ENCODE data around the gene SLC66A1.

SLC66A1 gene

DNA sequence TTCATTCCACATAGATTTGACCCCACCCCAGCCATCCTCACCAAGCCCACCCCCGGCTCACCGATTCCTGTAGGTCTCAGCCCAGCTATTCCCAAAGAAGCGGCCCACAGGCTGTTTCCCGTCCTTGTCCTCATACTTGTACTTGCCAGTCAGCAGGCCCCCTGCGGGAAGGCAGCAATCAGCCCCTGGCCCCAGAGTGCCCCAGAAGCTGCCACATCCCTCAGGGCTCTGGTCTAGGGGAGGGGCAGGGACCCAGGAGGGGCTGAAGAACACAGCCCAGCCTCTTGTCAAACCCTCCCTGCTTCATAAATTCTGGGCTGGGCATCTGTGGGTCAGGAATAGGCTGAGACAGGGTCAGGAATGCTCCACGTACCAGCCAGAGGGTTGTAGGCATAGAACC, 5.2 kb upstream of the SLC66A1 start:
- DNase-seq, result no peak

GRCh38 chr1:19307794-19308508, 4.2 kb upstream of the SLC66A1 start:
- DNase-seq, result no peak

DNA sequence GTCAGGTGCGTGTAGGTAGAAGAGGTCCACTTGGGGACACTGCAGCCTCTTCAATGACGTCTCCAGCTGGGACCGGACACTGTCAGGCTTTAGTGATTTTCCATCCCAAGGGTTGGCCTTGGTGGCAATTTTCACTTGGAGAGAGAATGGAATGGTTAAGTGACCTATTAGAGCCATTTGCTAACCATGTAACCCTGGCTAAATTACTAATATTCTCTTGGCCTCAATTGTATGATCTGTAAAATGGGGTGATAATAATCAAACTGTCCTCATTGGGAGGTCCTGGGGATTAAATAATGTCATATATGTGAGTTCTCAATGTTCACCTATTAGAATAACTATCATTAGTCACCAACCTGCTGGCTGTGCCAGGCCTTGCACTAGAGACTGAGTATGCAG, 3.6 kb upstream of the SLC66A1 start:
- DNase-seq, result no peak

DNA sequence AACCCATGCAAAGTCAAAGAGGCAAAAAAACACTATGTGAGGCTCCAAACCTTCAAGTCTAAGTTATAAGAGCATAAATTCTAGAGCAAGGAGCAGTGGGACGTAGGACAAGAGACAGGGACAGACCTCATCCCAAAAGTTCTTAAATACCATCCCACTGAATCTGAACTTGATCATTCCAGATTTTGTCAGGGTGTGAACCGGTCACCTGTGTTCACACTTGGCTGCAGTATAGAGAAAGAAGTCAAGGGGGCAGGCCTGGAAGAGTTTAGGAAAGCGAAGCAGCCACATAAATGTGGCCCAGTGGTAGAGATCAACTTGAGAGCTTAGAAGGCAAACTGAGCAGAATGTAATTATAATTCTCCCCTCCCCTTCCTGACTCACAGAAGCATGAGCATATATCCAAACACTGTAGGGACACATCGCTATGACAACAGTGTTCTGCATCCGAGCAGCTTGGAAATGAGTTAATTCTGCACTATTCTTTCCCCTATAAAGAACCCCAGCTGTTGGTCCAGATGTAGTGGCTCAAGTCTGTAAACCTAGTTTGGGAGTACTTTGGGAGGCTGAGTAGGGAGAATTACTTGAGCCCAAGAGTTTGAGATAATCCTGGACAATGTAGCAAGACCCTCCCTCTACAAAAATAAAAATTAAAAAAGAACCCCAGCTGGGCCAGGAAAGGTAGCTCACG, 2.9 kb upstream of the SLC66A1 start:
- DNase-seq, result no peak

GRCh38 chr1:19310061-19310460, 2.1 kb upstream of the SLC66A1 start:
- no peak for DNase-seq

DNA sequence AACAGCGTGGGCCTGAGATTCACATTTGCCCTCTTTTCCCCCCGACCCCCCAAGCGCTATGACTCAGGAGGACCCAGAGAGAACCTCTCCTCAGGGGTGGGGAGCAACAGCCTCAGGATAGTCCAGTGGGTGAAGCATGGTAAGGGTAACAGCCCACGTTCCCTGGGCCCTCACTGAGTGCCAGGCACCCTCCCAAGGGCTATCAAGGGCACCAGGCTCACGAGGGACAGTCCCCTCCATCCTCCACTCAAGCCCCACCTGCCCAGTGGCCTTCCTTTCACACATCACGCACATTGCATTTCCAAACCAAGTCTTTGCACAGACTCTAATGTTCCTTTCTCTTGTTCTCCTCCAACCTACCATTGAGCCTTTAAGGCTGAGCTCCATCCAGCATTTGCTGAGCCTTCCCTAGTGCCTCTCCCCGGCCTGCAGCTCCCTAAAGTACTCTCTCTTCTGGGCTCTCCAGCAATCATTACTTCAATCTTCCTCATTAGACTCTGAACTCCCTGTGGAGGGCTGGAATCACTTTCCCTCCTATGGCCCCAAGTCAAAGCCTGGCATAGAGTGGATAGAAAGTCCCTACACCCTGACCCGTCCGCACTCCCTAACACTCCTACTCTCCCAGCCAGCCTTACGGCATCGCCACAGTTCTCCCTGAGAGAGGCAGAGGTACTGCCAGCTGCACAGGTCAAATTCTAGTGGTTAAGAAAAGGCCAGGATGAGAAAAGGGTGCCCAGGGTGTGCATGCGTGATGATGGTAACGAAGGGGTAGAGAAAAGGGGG, 1.2 kb upstream of the SLC66A1 start:
- no peak for DNase-seq

- DNase-seq, result no peak
These were observed 609 bp upstream of the SLC66A1 start for GRCh38 chr1:19311503-19311930.

GRCh38 chr1:19312782-19313635, 883 bp downstream of the SLC66A1 start:
- no peak for DNase-seq

DNA sequence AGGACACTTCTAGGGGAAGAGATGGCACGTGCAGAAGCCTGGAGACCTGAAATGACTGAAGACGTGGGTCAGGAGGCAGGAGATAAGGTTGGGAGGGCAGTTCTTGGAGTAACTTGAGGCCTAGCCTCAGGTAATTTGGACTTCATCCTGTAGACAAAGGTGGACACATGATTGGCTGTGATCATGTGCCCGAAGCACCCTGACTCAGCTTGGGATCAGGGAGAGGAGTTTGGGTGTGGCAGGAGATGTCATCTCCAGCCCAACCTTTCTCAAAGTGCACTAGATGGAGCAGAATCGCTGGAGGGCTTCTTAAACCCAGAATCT, 1.5 kb downstream of the SLC66A1 start:
- DNase-seq, result no peak

GRCh38 chr1:19313961-19314882, 2.1 kb downstream of the SLC66A1 start:
- DNase-seq, result no peak

- no peak for DNase-seq
These were observed 3.5 kb downstream of the SLC66A1 start for GRCh38 chr1:19315378-19316198.

GRCh38 chr1:19317126-19317910, 5.2 kb downstream of the SLC66A1 start:
- no peak for DNase-seq

DNA sequence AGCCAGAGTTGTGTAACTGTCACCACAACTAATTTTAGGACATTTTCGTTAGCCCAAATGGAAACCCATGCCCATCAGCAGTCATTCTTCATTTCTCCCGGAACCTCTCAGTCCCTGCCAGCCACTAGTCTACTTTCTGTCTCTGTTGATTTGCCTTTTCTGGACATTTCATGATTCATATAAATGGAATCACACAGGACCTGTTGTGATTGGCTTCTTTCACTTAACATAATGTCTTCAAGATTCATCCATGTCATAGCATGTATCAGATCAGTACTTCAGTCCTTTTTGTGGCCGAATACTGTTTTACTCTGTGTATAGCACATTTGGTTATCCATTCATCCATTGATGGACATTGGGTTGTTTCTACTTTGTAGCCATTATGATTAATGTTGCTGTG, 7.1 kb downstream of the SLC66A1 start:
- DNase-seq, result no peak

DNA sequence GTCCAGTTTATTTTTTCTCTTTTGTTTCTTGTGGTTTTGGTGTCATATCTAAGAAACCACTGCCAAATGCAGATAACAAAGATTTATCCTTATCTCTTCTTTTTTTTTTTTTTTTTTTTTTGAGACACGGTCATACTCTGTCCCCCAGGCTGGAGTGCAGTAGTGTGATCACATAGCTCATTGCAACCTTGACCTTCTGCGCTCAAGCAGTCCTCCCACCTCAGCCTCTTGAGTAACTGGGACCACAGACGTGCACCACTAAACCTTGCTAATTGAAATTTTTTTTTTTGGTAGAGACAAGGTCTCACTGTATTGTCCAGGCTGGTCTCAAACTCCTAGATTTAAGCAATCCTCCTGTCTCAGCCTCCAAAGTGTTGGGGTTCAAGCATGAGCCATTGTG, 8.9 kb downstream of the SLC66A1 start:
- no peak for DNase-seq

DNA sequence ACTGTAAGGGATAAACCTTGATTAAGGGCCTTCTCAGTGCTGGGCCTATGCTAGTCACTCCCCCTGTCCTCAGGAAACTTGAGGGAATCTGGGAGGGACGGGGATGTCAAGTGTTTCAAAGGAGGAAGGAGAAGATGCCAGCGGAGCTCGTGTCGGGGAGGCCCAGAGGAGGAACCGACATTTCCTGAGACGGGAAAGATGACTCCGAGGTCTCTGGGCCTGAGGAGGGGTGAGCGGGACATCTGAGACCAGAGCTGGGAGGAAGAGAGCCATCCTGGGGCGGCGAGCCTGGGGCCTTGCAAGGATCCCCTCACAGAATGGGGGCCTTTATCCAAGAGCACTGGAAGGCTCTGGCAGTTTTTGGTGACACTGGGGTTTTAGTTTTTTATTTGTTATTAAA, 10.4 kb downstream of the SLC66A1 start:
- no peak for DNase-seq

GRCh38 chr1:19323987-19324664, 12.0 kb downstream of the SLC66A1 start:
- DNase-seq, result no peak

DNA sequence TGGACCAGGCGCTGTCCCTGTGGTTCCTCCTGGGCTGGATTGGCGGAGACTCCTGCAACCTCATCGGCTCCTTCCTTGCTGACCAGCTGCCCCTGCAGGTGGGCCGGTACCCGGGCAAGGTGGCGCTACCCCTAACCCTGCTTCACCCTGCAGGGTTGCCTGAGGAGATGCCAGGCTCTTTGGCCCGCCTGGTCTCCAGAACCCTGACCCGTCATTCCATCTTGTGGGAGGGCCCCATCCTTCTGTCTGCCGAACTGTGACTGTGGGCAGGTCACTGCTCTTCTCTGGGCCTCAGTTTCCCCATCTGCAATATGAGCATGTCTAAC, 12.5 kb downstream of the SLC66A1 start:
- no peak for DNase-seq

DNA sequence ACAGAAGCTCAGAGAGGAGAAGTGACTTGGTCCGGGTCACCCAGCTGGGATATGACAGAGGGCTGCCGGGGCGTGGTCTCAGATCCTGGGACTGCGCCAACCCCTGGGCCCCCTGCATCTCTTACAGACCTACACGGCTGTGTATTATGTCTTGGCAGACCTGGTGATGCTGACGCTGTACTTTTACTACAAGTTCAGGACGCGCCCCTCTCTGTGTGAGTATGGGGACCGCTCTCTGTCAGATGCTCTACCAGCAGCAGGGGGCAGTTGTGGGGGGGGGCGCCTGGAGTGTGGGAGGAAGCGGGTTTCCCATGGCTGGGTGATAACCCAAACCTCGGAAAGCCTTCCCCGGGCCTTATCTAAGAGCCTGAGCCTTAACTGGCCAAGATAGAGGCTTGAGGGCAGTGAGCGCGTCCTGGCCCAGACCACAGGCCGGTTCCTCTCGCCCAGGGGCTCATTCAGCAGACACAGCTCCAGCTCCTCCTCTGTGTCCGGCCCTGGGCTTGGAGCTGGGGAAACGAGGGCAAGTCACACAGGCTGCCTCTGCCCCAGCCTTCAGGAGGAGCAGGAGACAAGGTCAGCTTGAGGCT, 13.3 kb downstream of the SLC66A1 start:
- DNase-seq, result no peak

Data from cortex of kidney (tissue), 1 donor.